Mesenteric fat pad (tissue), 1 donor: ENCODE results near the gene TSHZ2. TPM values are rescaled to one million over a fixed set of nuclear protein-coding genes. Genes with fewer than 3 reads are reported as not detected.

Experiments used
- DNase-seq: peaks from one replicate; pipeline ENCODE4 v3.0.0-alpha.2; 2020; ENCODE audit warnings: low spot score
- long read RNA-seq: library from polyadenylated mRNA; unstranded; transcript quantifications from one replicate; pipeline ENCODE4 v2.0.0, GENCODE V29; 2020
- total RNA-seq: library from RNA; stranded (reverse); fragmentation: NEBNext Ultra II Directional; extraction: Animal tissue kit (Norgen Biotek cat#: 25700); gene quantifications from one replicate; pipeline ENCODE4 v1.2.1, GENCODE V29; 2021
- donor health status: DM: yes; HTN: yes; CAD: no.

The TSHZ2 gene, protein sequence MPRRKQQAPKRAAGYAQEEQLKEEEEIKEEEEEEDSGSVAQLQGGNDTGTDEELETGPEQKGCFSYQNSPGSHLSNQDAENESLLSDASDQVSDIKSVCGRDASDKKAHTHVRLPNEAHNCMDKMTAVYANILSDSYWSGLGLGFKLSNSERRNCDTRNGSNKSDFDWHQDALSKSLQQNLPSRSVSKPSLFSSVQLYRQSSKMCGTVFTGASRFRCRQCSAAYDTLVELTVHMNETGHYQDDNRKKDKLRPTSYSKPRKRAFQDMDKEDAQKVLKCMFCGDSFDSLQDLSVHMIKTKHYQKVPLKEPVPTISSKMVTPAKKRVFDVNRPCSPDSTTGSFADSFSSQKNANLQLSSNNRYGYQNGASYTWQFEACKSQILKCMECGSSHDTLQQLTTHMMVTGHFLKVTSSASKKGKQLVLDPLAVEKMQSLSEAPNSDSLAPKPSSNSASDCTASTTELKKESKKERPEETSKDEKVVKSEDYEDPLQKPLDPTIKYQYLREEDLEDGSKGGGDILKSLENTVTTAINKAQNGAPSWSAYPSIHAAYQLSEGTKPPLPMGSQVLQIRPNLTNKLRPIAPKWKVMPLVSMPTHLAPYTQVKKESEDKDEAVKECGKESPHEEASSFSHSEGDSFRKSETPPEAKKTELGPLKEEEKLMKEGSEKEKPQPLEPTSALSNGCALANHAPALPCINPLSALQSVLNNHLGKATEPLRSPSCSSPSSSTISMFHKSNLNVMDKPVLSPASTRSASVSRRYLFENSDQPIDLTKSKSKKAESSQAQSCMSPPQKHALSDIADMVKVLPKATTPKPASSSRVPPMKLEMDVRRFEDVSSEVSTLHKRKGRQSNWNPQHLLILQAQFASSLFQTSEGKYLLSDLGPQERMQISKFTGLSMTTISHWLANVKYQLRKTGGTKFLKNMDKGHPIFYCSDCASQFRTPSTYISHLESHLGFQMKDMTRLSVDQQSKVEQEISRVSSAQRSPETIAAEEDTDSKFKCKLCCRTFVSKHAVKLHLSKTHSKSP (N-terminal part only)
- 60.5 TPM for total RNA-seq
- long read RNA-seq, transcript TSHZ2-205 (1 exons, 670 nt), result major isoform, 12 of 112 reads
- long read RNA-seq, partial matches to known transcripts, result 16 of 112 reads
- long read RNA-seq, other reads (novel, unspliced or antisense), result 84 of 112 reads

DNA sequence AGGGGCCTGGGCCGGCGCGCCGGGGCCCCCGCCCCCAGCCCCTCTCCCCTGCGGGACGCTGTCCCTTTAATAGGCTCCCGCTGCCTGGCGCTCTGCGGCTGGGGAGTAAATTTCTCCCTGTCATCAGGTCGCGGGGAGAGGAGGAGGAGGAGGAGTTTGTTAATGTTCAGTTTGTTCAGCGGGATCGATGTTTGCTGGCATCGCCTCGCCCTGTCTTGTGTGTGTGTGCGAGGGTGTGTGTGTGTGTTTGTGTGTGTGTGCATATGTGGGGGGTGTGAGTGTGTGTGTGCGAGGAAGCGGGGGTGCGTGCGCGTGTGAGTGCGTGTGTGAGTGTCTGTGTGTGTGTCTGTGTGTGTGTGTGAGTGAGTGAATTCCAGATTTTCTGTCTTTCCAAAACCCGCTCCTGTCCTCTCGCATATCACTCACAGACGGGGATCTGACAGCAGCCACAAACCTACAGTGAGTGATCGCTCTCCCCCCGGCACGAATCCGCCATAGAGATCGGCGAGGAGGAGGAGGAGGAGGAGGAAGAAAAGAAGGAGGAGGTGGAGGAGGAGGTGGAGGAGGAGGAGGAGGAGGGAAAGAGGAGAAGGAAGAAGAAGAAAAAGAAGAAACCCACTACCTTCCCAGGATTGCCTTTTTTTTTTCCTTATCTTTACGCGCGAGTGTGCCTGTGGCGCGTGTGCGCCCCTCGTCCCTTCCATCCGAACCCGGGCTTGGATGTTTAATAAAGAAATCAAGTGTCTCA, at the start of gene TSHZ2:
TSS of gene TSHZ2 (plus strand) at position 169 of the 748 bp plus-strand sequence. CDS start 936 bp downstream, outside the sequence.
- no peak for DNase-seq

DNA sequence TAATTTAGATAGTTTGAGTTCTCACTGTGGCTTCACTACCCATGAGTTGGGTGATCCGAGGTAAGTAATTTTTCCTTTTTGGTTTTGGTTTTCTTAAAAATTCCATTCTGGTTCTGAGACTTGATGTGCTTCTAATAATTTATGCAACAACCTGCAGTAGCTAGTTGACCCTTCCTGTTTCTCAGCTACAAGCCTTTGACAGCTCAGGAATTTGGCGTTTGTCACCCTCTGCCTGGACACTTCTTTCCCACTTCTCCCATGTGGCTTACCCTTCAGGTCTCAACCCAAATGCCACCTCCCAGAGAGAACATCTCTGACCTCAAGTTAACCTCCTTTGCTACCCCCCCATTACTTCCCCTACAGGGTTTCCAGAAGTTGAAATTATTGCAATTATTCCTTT, 49.7 kb upstream of the TSHZ2 start:
- no peak for DNase-seq

DNA sequence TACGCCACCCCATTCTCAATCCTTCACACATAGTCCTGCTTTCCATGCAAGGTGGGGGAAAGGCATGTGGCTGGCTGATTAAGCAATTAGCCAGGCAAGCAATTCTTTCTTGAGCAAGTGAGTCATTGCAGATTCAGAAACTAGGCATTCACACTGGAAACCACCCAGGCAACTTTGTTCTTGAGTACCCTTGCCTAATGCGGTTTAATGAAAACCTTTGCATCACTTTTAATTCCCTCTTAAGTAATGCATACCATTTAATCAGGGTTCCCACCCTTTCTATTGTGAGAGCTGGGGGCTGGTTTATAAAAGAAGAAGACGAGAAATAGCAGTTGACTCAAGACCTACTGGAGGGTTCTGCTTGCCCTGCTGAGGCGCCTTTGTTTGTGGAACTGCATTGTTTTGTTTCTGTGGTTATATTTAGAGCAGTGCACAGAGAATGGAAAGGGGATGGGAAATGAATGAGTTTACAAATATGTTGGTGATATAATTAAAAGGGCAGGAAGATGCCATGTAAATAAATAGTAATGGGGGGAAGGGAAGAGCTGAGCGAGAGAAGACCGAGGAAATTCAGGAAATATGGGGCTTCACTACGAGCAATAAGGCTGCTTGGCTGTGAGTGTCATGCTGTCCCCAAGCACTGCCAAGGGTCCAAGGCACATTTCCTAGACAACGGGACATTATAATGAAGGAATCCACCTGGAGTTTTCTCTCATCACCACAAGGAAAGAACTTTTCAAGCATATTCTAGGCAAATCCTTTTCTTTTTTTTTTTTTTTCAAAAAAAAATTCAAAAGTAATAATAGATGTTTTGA, 48.8 kb upstream of the TSHZ2 start:
- DNase-seq, result no peak

DNA sequence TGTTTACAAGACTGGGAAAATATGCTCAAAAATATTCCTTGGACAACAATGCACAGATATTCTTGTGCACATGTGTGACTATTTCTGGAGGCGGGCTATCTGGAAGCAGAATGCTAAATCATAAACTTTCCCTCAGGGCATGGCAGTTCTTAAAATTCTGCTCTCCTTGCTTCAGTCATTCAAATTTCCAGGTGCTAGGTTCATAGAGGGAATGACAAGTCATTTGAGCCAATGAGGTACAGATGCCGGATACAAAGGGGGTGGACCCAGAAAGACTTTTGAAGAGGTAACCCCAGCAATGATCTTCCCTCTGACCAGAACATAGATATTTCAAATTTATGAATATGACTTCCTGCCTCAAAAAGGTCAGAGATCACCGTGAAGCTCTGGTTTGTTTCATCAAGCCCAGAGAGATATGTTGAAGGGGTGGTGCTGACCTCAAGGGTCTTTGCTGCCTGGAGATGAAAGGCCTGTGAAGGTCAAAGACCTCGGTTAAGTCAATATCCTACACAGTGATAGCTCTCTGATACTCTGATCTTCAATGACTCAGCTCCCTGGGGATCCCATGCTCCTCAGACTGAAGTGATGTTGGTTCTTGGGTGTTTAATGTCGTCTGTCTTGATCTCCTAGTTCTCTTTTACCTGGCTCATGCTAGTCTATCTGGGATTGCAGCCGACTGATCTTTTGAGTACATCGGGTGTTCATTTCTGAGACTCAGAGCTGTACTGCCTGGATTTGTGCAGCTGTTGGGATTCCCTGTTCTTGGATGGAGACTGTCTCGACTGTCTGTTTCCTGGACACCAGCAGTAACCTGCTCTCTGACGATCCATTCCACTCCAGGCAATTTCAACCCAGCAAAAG, 47.5 kb upstream of the TSHZ2 start:
- DNase-seq, result no peak

DNA sequence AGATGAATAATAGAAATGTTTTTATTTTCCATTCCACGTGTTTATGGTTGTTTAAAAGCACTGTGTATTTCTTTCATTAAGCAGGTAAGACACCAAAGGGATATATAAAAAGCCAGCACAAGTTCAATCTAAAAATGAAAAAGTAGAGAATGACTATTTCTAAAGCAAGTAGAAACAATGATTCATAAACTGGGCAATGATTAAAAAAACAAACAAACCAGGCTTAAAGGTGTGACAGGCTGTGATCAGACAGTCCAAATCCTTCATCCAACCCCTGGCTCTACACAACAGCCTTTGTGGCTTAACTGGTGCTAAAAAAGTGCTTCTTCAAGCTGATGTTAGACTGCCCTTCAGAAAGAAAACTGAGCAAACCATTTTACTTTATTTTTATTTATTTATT, 45.7 kb upstream of the TSHZ2 start:
- no peak for DNase-seq

DNA sequence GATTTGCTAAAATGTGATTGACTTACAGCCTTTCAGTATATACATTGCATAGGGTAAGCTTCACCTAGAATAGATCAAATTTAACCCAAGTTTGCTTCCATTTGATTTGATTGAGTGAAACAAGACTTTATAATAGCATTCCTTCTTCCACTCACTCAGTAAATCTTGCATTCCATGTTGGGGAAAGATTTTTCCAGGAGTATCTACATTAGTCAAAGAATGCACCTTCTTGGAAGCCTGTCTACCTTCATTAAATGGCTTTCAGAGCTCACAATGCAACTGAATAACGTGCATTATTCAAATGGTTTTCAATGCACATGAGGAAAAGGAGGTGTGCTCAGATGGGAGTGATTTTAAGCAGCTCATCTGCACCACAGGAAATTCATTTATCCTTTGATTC, 38.3 kb upstream of the TSHZ2 start:
- DNase-seq, result no peak

DNA sequence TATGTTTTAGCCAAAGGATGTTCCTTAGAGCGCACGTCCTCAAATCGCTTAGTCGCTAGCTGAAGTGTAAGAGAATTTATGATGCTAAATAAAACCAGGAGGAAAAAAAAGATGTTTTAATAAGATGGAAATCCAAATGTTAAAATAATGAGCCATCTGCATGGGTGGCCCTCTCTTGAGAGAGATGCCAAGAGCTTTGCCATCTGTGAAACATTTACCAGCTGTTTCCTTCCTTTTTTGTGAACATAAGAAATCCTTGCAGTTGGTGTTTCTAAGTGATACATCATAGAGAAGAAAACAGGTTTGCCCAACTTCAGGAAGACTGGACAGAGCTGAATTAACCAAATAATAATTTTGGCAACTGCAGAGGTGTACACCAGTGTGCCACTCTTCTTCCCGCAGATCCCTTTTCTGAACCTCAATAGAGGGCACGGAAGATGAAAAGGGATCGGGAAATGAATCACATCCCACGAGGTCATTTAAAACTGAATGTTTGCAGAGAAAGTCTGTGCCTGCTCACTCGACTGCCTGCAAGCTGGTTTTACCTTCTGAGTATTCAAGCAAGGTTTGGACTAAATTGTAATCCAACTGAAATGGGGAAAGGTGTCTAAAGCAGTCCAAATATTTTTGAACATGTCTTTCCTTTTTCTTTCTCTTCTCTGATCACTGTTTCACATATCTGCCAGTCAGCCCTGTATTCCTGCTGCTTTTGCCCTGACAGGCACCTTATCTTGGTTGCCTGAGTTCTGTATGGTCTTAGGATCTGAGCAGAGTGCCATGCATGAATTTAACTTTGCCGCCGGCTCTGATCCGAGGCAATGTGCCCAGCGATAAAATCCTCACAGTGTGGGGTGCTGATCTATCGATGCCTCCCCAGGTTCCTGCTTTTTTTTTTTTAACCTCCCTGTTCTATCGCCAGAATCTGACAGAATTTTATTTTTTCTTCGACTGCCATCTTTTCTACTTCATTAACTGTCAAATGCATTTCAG, 35.5 kb upstream of the TSHZ2 start:
- DNase-seq, result no peak

DNA sequence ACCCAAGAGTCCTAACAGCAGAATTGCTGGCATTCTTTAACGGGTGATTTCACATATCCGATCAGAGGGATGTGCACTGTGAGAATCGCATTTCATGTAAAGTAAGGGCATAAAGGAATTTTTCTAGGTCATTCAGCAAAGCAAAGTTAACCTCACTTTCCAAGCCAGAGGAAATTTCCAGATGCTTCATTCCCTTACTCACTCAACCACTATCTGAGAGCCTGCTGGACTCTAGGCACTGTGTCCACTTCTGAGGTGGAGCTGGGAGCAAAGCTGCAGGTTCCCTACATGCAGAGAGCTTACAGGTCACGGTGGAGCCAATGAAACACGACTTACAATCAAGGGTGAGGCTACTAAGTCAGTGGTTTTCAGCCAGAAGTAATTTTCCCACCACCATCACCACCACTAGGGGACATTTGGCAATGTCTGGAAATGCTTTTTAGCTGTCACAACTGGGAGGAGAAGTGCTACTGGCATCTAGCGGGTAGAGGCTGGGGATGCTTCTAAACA, 34.5 kb upstream of the TSHZ2 start:
- no peak for DNase-seq

DNA sequence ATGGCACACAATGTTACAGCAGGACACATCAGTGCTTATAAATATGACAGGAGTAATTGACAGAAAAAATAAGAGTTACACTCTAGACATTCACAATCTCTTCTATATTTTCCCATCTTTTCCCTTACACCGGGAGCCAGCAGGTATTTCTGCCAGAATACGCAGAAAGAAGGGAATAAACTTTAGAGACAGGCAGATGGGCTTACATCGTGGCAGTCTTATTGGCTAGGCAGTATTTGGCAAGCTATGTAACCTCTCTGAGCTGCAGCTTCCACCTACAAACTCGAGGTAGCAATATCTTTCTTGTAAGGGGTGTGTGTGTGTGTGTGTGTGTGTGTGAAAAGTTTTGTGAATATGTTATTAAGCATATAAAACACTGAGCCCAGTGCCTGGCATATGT, 33.0 kb upstream of the TSHZ2 start:
- no peak for DNase-seq

DNA sequence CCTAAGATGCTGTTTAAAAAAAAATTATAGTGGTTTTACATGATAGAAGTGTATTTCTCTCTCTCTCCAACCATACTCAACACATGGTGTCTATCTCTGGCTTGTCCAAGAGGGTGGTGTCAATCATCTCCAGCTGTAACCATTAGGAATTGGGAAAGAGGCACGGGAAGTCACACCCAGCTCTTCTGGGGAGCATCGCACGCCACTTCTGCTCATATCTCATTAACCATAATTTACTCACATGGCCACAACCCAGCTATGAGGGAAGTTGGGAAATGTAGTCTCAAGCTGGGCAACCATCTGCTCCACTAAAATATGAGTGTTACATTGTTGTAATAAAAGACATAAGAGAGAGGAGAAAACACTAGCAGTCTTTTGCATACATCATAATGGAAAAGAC, 30.4 kb upstream of the TSHZ2 start:
- no peak for DNase-seq

DNA sequence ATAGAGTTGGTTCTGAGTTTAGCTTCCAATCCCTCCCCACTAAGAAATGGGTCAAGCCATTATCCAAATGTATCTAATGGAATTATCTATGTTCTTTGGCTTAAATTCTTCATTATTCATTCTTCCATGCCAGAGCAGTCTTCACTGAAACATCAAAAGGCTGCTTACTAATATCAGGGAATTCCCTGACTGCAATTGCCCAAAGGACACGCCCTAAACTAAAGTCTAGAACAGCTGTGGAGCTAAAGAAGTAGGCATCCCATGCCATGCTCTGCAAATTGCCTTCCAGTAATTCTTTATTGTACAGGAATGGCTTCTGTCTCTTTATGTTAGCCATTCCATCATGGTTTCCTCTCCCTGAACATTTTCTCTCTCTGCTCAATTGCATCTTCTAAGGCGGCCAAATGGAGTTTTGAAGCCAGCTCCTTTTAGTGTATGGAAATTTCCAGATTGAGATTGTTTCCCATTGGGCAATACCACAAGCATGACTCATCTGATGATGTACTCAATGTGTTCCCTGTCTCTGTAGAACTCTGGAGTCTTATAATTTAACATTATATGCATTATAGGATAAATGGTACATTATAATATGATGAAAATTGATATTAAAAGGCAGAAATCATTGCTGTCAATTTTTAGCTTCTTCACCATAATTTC, 28.8 kb upstream of the TSHZ2 start:
- DNase-seq, result no peak

DNA sequence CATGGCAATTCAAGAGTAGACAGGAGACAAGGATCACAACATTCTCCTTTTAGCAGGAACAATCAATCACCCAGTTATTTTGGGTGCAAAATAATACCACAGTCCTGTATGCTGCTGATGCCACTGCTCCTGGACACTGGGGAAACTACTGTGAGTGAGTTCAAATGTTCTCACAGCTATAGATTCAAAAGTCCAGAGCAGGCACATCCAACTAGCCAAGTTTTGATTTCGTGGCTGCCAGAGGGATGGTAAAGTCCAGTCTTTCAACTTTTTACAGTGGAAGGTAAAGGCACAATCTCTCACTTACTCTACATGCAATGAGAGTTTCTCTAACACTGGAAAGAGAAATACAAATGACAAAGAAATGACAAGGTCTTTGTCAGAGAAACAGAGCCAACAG, 26.9 kb upstream of the TSHZ2 start:
- DNase-seq, result no peak

DNA sequence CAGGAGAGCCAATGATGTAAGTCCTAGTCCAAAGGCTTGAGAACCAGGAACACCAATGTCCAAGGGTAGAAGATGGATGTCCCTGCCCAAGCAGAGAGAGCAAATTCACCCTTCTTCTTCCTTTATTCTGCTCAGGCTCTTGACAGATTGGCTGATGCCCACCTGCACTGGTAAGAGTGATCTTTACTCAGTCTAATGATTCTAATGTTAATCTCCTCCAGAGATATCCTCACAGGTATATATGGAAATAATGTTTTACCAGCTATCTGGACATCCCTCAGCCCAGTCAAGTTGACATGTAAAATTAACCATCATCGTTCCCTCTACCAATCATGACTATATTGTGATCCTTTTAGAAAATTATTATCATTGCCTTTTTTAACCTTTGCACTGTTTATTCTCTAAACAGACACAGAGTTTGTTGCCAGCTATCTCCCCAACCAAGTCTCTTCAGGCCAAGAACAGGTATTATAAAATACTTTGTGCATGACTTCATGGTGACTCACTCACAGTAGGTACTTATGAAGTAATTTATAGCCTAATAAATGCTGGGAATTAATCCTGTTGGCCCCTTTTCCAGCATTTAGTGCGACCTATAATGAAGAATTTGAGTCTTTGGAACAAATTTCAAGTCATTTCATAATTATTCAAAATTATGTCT, 26.2 kb upstream of the TSHZ2 start:
- no peak for DNase-seq

DNA sequence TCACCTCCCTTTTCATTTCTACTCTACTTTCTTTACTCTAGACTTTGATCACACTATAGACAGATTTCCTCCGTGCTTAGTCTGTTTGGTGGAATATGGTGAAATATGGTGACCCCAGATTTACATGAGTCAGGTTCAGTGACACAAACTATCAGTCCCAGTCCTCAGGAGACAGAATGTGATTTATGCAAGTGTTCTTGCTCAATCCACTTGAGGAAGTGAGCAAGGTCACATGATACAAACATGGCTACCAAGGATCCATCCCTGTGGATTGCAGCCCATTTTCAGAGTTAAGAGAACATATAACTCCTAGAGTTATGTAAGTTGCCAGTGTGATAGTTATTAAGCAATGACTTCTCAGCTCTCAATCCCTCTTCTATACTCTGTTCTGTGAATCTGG, 23.7 kb upstream of the TSHZ2 start:
- DNase-seq, result no peak

DNA sequence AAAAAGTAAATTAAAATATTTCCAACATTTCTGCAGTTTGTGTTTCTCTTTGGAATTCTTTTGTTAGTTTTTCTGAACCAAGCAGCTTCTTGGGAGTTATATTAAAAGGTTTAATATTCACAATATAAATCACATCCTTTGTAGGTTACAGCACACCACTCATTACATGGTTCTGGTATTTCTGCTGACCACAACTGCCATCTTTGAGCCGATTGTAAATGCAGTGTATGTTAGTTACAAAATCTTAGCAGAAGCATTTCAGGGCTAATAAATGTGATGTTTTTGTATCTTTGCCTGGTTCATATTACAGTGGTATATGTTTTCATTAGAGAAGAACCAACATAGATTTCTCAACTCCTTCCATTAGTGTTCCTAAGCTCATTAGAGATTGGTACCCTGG, 19.1 kb upstream of the TSHZ2 start:
- no peak for DNase-seq

DNA sequence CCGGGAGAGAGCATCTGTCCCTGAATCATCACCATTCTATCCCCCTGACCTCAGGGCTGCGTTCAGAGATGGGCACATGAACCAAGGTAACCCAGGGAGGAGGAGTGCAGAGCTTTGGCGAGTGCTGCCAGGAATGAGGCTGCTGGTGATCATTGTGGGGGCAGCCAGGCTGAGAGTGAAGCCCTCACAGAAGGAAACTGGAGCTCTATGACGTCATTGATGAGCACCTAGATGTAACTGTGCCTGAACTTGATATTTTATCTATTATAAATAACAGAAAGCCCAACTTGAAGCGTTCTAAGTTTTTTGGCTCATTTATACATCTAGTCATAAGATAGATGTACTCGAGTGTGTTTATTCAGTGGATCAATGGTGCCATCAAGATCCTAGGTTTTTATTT, 17.3 kb upstream of the TSHZ2 start:
- DNase-seq, result no peak

DNA sequence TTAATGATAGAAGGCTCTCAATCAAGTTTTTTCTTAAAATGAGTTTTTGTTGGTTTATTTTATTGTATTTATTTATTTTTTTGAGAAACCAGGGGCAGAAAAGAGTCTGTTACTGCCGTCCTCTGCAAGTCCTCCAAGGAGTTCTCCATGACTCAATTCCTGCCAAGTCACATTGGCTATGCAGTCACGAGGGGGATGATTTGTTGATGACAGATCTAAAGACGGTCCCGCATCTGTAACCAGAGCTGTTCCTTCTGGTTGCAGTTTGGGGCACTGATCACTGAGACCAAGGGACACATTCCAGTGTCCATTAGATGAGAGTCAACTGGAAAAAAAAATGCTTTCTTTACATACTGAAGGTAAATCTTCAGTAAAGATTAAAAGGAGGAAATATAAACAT, 13.9 kb upstream of the TSHZ2 start:
- DNase-seq, result no peak
